ENCODE data around the gene ZNRF3. TPM values are rescaled to one million over a fixed set of nuclear protein-coding genes. Genes with fewer than 3 reads are reported as not detected.
A peak's percentile ranks its signal among the peaks of the same experiment; 100 is the strongest.

The ZNRF3 gene
- polyA plus RNA-seq, 2 donors = 1.6 to 2.8 TPM

GRCh38 chr22:28935713-28936112, 52.3 kb downstream of the ZNRF3 start:
- 84 to 86% methylated on average over 4 of the region's 4 CpGs for WGBS, 2 donors
- H3K27me3 ChIP-seq (ENCODE audit: control insufficient read depth in 1 of 2, insufficient read depth in 2 of 2, low read length in 2 of 2) = no peaks in the 10 kb centered on the region
- no peak overlapping the region for H3K27ac ChIP-seq (ENCODE audit: low read depth in 2 of 2, low read length in 1 of 2)
- H3K9me3 ChIP-seq (ENCODE audit: control insufficient read depth in 2 of 2, insufficient read depth in 1 of 2, low read depth in 1 of 2, low read length in 1 of 2) = no peaks in the 10 kb centered on the region
- no peak overlapping the region for H3K4me3 ChIP-seq (ENCODE audit: low read depth in 1 of 2, low read length in 2 of 2)
- no peaks in the 10 kb centered on the region for H3K36me3 ChIP-seq (ENCODE audit: control insufficient read depth in 2 of 2, insufficient read depth in 2 of 2, low read length in 1 of 2)
- H3K4me1 ChIP-seq (ENCODE audit: control insufficient read depth in 2 of 2, insufficient read depth in 2 of 2, low read length in 1 of 2) = peaks cover 2 to 6% of the 10 kb centered on the region in 2 donors

- WGBS, 2 donors = 91 to 96% methylated on average over 3 of the region's 3 CpGs
- Histone ChIP-seq H3K27ac (ENCODE audit: low read depth in 2 of 2, low read length in 1 of 2) (no peak overlapping the region), H3K4me3 (ENCODE audit: low read depth in 1 of 2, low read length in 2 of 2) (no peak overlapping the region), H3K9me3 (ENCODE audit: control insufficient read depth in 2 of 2, insufficient read depth in 1 of 2, low read depth in 1 of 2, low read length in 1 of 2) (no peaks in the 10 kb centered on the region), H3K27me3 (ENCODE audit: control insufficient read depth in 1 of 2, insufficient read depth in 2 of 2, low read length in 2 of 2) (no peaks in the 10 kb centered on the region), H3K4me1 (ENCODE audit: control insufficient read depth in 2 of 2, insufficient read depth in 2 of 2, low read length in 1 of 2) (peaks cover 2 to 6% of the 10 kb centered on the region in 2 donors), H3K36me3 (ENCODE audit: control insufficient read depth in 2 of 2, insufficient read depth in 2 of 2, low read length in 1 of 2) (no peaks in the 10 kb centered on the region)
Measured at GRCh38 chr22:28936200-28936599, 52.8 kb downstream of the ZNRF3 start.

GRCh38 chr22:28937206-28938025, 54.0 kb downstream of the ZNRF3 start:
- 77 to 80% methylated on average over 7 of the region's 7 CpGs for WGBS, 2 donors
- peaks cover 2 to 3% of the 10 kb centered on the region in 2 donors for H3K4me1 ChIP-seq (ENCODE audit: control insufficient read depth in 2 of 2, insufficient read depth in 2 of 2, low read length in 1 of 2)

GRCh38 chr22:28938286-28938833, 55.0 kb downstream of the ZNRF3 start:
- Histone ChIP-seq H3K27ac (ENCODE audit: low read depth in 2 of 2, low read length in 1 of 2) (no peak overlapping the region), H3K4me1 (ENCODE audit: control insufficient read depth in 2 of 2, insufficient read depth in 2 of 2, low read length in 1 of 2) (peaks cover 2 to 3% of the 10 kb centered on the region in 2 donors), H3K36me3 (ENCODE audit: control insufficient read depth in 2 of 2, insufficient read depth in 2 of 2, low read length in 1 of 2) (no peaks in the 10 kb centered on the region), H3K27me3 (ENCODE audit: control insufficient read depth in 1 of 2, insufficient read depth in 2 of 2, low read length in 2 of 2) (no peaks in the 10 kb centered on the region), H3K9me3 (ENCODE audit: control insufficient read depth in 2 of 2, insufficient read depth in 1 of 2, low read depth in 1 of 2, low read length in 1 of 2) (no peaks in the 10 kb centered on the region), H3K4me3 (ENCODE audit: low read depth in 1 of 2, low read length in 2 of 2) (no peak overlapping the region)
- 77 to 80% methylated on average over 4 of the region's 4 CpGs for WGBS, 2 donors

More at GRCh38 chr22:28937206-28938025, 54.0 kb downstream of the ZNRF3 start:
- no peaks in the 10 kb centered on the region for H3K36me3 ChIP-seq (ENCODE audit: control insufficient read depth in 2 of 2, insufficient read depth in 2 of 2, low read length in 1 of 2)
- peak overlapping the region in 1 of 2 donors; percentile 19 for H3K27ac ChIP-seq (ENCODE audit: low read depth in 2 of 2, low read length in 1 of 2)
- no peaks in the 10 kb centered on the region for H3K27me3 ChIP-seq (ENCODE audit: control insufficient read depth in 1 of 2, insufficient read depth in 2 of 2, low read length in 2 of 2)
- H3K9me3 ChIP-seq (ENCODE audit: control insufficient read depth in 2 of 2, insufficient read depth in 1 of 2, low read depth in 1 of 2, low read length in 1 of 2) = no peaks in the 10 kb centered on the region
- H3K4me3 ChIP-seq (ENCODE audit: low read depth in 1 of 2, low read length in 2 of 2) = no peak overlapping the region

- Histone ChIP-seq H3K36me3 (ENCODE audit: control insufficient read depth in 2 of 2, insufficient read depth in 2 of 2, low read length in 1 of 2) (no peaks in the 10 kb centered on the region), H3K27ac (ENCODE audit: low read depth in 2 of 2, low read length in 1 of 2) (no peak overlapping the region), H3K9me3 (ENCODE audit: control insufficient read depth in 2 of 2, insufficient read depth in 1 of 2, low read depth in 1 of 2, low read length in 1 of 2) (no peaks in the 10 kb centered on the region), H3K4me1 (ENCODE audit: control insufficient read depth in 2 of 2, insufficient read depth in 2 of 2, low read length in 1 of 2) (peaks cover 2 to 3% of the 10 kb centered on the region in 2 donors), H3K27me3 (ENCODE audit: control insufficient read depth in 1 of 2, insufficient read depth in 2 of 2, low read length in 2 of 2) (no peaks in the 10 kb centered on the region), H3K4me3 (ENCODE audit: low read depth in 1 of 2, low read length in 2 of 2) (no peak overlapping the region)
- WGBS, 2 donors = 72 to 73% methylated on average over 6 of the region's 6 CpGs
Measured at GRCh38 chr22:28939394-28939793, 56.0 kb downstream of the ZNRF3 start.

- Histone ChIP-seq H3K4me3 (ENCODE audit: low read depth in 1 of 2, low read length in 2 of 2) (no peak overlapping the region), H3K27me3 (ENCODE audit: control insufficient read depth in 1 of 2, insufficient read depth in 2 of 2, low read length in 2 of 2) (no peaks in the 10 kb centered on the region), H3K27ac (ENCODE audit: low read depth in 2 of 2, low read length in 1 of 2) (no peak overlapping the region), H3K4me1 (ENCODE audit: control insufficient read depth in 2 of 2, insufficient read depth in 2 of 2, low read length in 1 of 2) (peaks cover 2 to 3% of the 10 kb centered on the region in 2 donors), H3K9me3 (ENCODE audit: control insufficient read depth in 2 of 2, insufficient read depth in 1 of 2, low read depth in 1 of 2, low read length in 1 of 2) (no peaks in the 10 kb centered on the region), H3K36me3 (ENCODE audit: control insufficient read depth in 2 of 2, insufficient read depth in 2 of 2, low read length in 1 of 2) (no peaks in the 10 kb centered on the region)
- 35 to 61% methylated on average over 2 of the region's 2 CpGs for WGBS, 2 donors
Measured at GRCh38 chr22:28939932-28940331, 56.6 kb downstream of the ZNRF3 start.

GRCh38 chr22:28940441-28940840, 57.1 kb downstream of the ZNRF3 start:
- Histone ChIP-seq H3K4me3 (ENCODE audit: low read depth in 1 of 2, low read length in 2 of 2) (no peak overlapping the region), H3K4me1 (ENCODE audit: control insufficient read depth in 2 of 2, insufficient read depth in 2 of 2, low read length in 1 of 2) (peaks cover 0 to 3% of the 10 kb centered on the region in 2 donors), H3K27me3 (ENCODE audit: control insufficient read depth in 1 of 2, insufficient read depth in 2 of 2, low read length in 2 of 2) (no peaks in the 10 kb centered on the region), H3K36me3 (ENCODE audit: control insufficient read depth in 2 of 2, insufficient read depth in 2 of 2, low read length in 1 of 2) (no peaks in the 10 kb centered on the region), H3K9me3 (ENCODE audit: control insufficient read depth in 2 of 2, insufficient read depth in 1 of 2, low read depth in 1 of 2, low read length in 1 of 2) (no peaks in the 10 kb centered on the region), H3K27ac (ENCODE audit: low read depth in 2 of 2, low read length in 1 of 2) (no peak overlapping the region)
- 59 to 64% methylated on average over 5 of the region's 5 CpGs for WGBS, 2 donors

- Histone ChIP-seq H3K4me1 (ENCODE audit: control insufficient read depth in 2 of 2, insufficient read depth in 2 of 2, low read length in 1 of 2) (no peaks in the 10 kb centered on the region), H3K27me3 (ENCODE audit: control insufficient read depth in 1 of 2, insufficient read depth in 2 of 2, low read length in 2 of 2) (no peaks in the 10 kb centered on the region), H3K36me3 (ENCODE audit: control insufficient read depth in 2 of 2, insufficient read depth in 2 of 2, low read length in 1 of 2) (no peaks in the 10 kb centered on the region), H3K4me3 (ENCODE audit: low read depth in 1 of 2, low read length in 2 of 2) (no peak overlapping the region), H3K27ac (ENCODE audit: low read depth in 2 of 2, low read length in 1 of 2) (no peak overlapping the region), H3K9me3 (ENCODE audit: control insufficient read depth in 2 of 2, insufficient read depth in 1 of 2, low read depth in 1 of 2, low read length in 1 of 2) (no peaks in the 10 kb centered on the region)
- 74 to 94% methylated on average over 5 of the region's 5 CpGs for WGBS, 2 donors
Measured at GRCh38 chr22:28942333-28942732, 59.0 kb downstream of the ZNRF3 start.

- H3K4me1 ChIP-seq (ENCODE audit: control insufficient read depth in 2 of 2, insufficient read depth in 2 of 2, low read length in 1 of 2) = no peaks in the 10 kb centered on the region
- H3K36me3 ChIP-seq (ENCODE audit: control insufficient read depth in 2 of 2, insufficient read depth in 2 of 2, low read length in 1 of 2) = no peaks in the 10 kb centered on the region
- no peaks in the 10 kb centered on the region for H3K27me3 ChIP-seq (ENCODE audit: control insufficient read depth in 1 of 2, insufficient read depth in 2 of 2, low read length in 2 of 2)
- 60 to 70% methylated on average over 6 to 7 of the region's 7 CpGs for WGBS, 2 donors
- H3K27ac ChIP-seq (ENCODE audit: low read depth in 2 of 2, low read length in 1 of 2) = no peak overlapping the region
- no peak overlapping the region for H3K4me3 ChIP-seq (ENCODE audit: low read depth in 1 of 2, low read length in 2 of 2)
- no peaks in the 10 kb centered on the region for H3K9me3 ChIP-seq (ENCODE audit: control insufficient read depth in 2 of 2, insufficient read depth in 1 of 2, low read depth in 1 of 2, low read length in 1 of 2)
Measured at GRCh38 chr22:28942801-28943500, 59.6 kb downstream of the ZNRF3 start.

All from esophagus (tissue), 2 donors.